Naive thymus-derived CD4-positive, alpha-beta T cell (primary cell): Measurements from ENCODE around the gene CAMTA1. TPM values are rescaled to one million over a fixed set of nuclear protein-coding genes. Genes with fewer than 3 reads are reported as not detected.

Experiments used
- ATAC-seq: fragments of 150-1000 bp; cut with Tn5 transposase; 2 replicates; pipeline ENCODE4 v1.10.0; 2021; ENCODE audit warnings: mild to moderate bottlenecking, moderate library complexity
- CTCF ChIA-PET: fragments of 350-600 bp; sonication (Branson Sonifier 250); formaldehyde crosslinking; loops from one replicate; lab custom pipeline; 2021; ENCODE audit warnings: antibody characterized with exemption; lab: Charles Lee
- POLR2A ChIA-PET: fragments of 350-600 bp; sonication (Branson Sonifier 250); formaldehyde crosslinking; loops from one replicate; lab custom pipeline; 2021; ENCODE audit warnings: antibody characterized with exemption, inconsistent platforms; lab: Charles Lee
- DNase-seq, 9 donors: peaks; one replicate each; pipeline versions ENCODE4 v3.0.0 to v3.0.0-alpha.2; 2020 to 2022; ENCODE audit warnings: mixed read lengths in 1 of 9
- H3K27ac ChIP-seq: one replicate; pipeline ENCODE4 v1.7.0; 2013; ENCODE audit warnings: mild to moderate bottlenecking, low read depth, low read length, moderate library complexity
- H3K27me3 ChIP-seq, 2 donors: one replicate each; pipeline ENCODE4 v1.7.0; 2013; ENCODE audit warnings: low read length in 2 of 2, mild to moderate bottlenecking in 2 of 2, moderate library complexity in 2 of 2; ENCODE audit not compliant: control insufficient read depth in 2 of 2, insufficient read depth in 2 of 2
- H3K36me3 ChIP-seq, 3 experiments: 1 replicate in 2 of 3; 2 replicates in 1 of 3; pipeline ENCODE4 v1.7.0; 2013; ENCODE audit warnings: low read length in 3 of 3, mild to moderate bottlenecking in 3 of 3, moderate library complexity in 1 of 3; ENCODE audit not compliant: insufficient read depth in 3 of 3, control insufficient read depth in 2 of 3
- H3K4me1 ChIP-seq, 2 donors: one replicate each; pipeline ENCODE4 v1.7.0; 2013; ENCODE audit warnings: low read length in 2 of 2, mild to moderate bottlenecking in 2 of 2, moderate library complexity in 1 of 2; ENCODE audit not compliant: control insufficient read depth in 2 of 2, insufficient read depth in 2 of 2
- H3K4me3 ChIP-seq: 2 replicates; pipeline ENCODE4 v1.7.0; 2013; ENCODE audit warnings: mild to moderate bottlenecking, low read length
- H3K9me3 ChIP-seq, 3 experiments: 1 replicate in 2 of 3; 2 replicates in 1 of 3; pipeline ENCODE4 v1.7.0; 2013; ENCODE audit warnings: low read length in 3 of 3; ENCODE audit not compliant: control insufficient read depth in 2 of 3
- H3K27ac Mint-ChIP-seq, 9 donors: one replicate each; pipeline ENCODE4 v1.8.0; 2020 to 2022; ENCODE audit warnings: mixed read lengths in 9 of 9, mild to moderate bottlenecking in 8 of 9, moderate library complexity in 5 of 9, inconsistent platforms in 2 of 9
- H3K27me3 Mint-ChIP-seq, 5 donors: one replicate each; pipeline ENCODE4 v1.8.0; 2021 to 2022; ENCODE audit warnings: mixed read lengths in 5 of 5, mild to moderate bottlenecking in 1 of 5
- H3K36me3 Mint-ChIP-seq, 5 donors: one replicate each; pipeline ENCODE4 v1.8.0; 2020 to 2022; ENCODE audit warnings: mixed read lengths in 5 of 5, mild to moderate bottlenecking in 3 of 5, inconsistent platforms in 1 of 5
- H3K4me1 Mint-ChIP-seq, 7 donors: one replicate each; pipeline ENCODE4 v1.8.0; 2020 to 2022; ENCODE audit warnings: mixed read lengths in 7 of 7, mild to moderate bottlenecking in 3 of 7, inconsistent platforms in 1 of 7
- H3K4me3 Mint-ChIP-seq, 10 donors: one replicate each; pipeline ENCODE4 v1.8.0; 2020 to 2022; ENCODE audit warnings: mild to moderate bottlenecking in 10 of 10, mixed read lengths in 10 of 10, moderate library complexity in 6 of 10, inconsistent platforms in 2 of 10
- H3K9me3 Mint-ChIP-seq, 11 donors: one replicate each; pipeline ENCODE4 v1.8.0; 2020 to 2022; ENCODE audit warnings: mixed read lengths in 11 of 11, mild to moderate bottlenecking in 4 of 11, inconsistent platforms in 1 of 11, moderate library complexity in 1 of 11
- intact Hi-C, 2 donors: fragments of 100-400 bp; cut with micrococcal nuclease; formaldehyde crosslinking; loops; one replicate each; pipeline ENCODE4 v1.15.1; 2023
- polyA plus RNA-seq, 2 donors: library from polyadenylated mRNA; unstranded; fragments of 300-500 nt; fragmentation: Illumina TruSeq; gene quantifications; one replicate each; pipeline ENCODE4 v1.2.3, GENCODE V29; 2021
- total RNA-seq, 6 experiments: library from RNA in 5 of 6; stranded (reverse) in 5 of 6; gene quantifications; 1 replicate in 5 of 6; 2 replicates in 1 of 6; pipeline ENCODE4 v1.2.3 and lab custom pipeline; 2021 to 2026

Gene CAMTA1
- total and polyA plus RNA-seq, 7 experiments from 2014 or later = 38.1 to 68.6 (median 42.6) TPM

DNA sequence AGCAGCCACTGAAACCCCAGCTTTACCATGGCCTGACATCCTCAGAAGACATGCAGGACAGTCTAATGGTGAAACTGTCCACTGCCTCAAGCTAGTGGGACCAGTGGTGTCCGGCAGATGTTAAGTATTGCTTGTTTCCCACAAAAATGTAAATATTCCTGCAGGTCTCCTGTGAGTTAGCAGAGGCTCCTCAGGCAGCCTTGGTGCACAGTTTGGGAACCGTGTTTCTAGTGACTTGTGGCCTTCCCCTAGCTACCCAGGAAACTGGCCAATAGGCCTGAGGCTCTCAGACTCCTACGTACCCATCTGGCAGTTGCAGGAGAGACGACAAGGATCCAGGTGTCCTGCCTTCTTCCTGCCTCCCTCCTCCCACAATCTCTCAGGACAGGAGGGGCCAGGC, 142.4 kb downstream of the CAMTA1 start:
- CTCF ChIA-PET = no interaction called here

DNA sequence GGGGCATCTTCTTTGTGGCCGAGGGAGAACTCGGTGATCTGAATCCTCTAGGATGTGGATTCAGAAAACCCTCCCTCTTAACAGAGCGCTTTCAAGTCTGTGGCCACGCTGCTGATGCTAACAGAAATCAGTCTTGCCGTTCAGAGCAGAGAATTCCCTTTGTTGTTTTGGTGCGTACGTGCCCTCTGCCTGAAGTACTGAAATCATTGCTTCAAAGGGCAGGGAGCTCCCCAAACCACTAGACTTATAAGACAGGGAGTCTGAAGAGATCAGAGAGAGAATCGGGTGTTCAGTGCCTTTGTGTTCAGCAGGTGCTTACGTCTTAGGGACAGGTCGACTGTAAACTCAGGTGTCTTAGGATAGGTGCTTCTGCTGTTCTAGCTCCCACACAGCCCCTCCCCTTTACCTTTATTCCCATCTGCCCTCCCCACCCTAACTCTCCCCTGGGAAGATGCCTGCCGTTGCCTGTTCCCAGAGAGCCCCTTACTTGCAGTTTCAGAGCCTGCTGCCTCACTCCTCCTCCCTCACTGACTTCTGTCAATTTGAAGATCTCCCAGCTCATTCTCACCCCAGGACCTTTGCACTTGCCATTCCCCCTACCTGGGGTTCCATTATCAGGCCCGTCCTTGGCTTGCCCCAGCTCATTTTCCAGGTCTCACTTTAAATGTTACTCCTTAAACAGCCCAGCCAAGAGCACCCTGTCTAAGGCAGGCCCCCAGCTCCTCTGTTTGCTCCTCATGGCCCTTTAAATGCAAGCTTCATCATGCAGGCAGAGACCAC, 143.0 kb downstream of the CAMTA1 start:
- Mint-ChIP-seq H3K9me3 (no peaks in the 10 kb centered on the region), H3K4me1 (no peaks in the 10 kb centered on the region), H3K4me3 (no peak overlapping the region), H3K27ac (no peak overlapping the region), H3K27me3 (peaks cover 7 to 31% (median 23%) of the 10 kb centered on the region in 5 donors), H3K36me3 (peaks cover 0 to 4% (median 0%) of the 10 kb centered on the region in 5 donors)
- Histone ChIP-seq H3K9me3 (no peaks in the 10 kb centered on the region), H3K4me3 (no peak overlapping the region), H3K27me3 (no peaks in the 10 kb centered on the region), H3K27ac (no peak overlapping the region), H3K36me3 (no peaks in the 10 kb centered on the region), H3K4me1 (no peaks in the 10 kb centered on the region)
- peak in 1 of 9 donors; percentile 8 for DNase-seq
- ChIA-PET CTCF (no interaction called here), POLR2A (no interaction called here)
- no peak for ATAC-seq
- intact Hi-C loops = no loop called here

More for the DNA sequence above, 142.4 kb downstream of the CAMTA1 start:
- Mint-ChIP-seq H3K27ac (no peak overlapping the region), H3K4me3 (no peak overlapping the region), H3K36me3 (peaks cover 0 to 4% (median 0%) of the 10 kb centered on the region in 5 donors), H3K9me3 (no peaks in the 10 kb centered on the region), H3K4me1 (no peaks in the 10 kb centered on the region), H3K27me3 (peaks cover 4 to 28% (median 21%) of the 10 kb centered on the region in 5 donors)
- Histone ChIP-seq H3K4me3 (no peak overlapping the region), H3K27ac (no peak overlapping the region), H3K4me1 (no peaks in the 10 kb centered on the region), H3K9me3 (no peaks in the 10 kb centered on the region), H3K36me3 (no peaks in the 10 kb centered on the region), H3K27me3 (no peaks in the 10 kb centered on the region)
- POLR2A ChIA-PET = no interaction called here
- intact Hi-C loops = no loop called here
- no peak for DNase-seq
- ATAC-seq = no peak

GRCh38 chr1:6930732-6931300, 145.6 kb downstream of the CAMTA1 start:
- DNase-seq (no peak), ATAC-seq (no peak)
- Mint-ChIP-seq H3K27ac (no peak overlapping the region), H3K36me3 (peaks cover 0 to 4% (median 0%) of the 10 kb centered on the region in 5 donors), H3K27me3 (peaks cover 15 to 38% (median 26%) of the 10 kb centered on the region in 5 donors), H3K9me3 (no peaks in the 10 kb centered on the region), H3K4me3 (no peak overlapping the region), H3K4me1 (no peaks in the 10 kb centered on the region)
- intact Hi-C loops = no loop called here
- ChIA-PET CTCF (no interaction called here), POLR2A (no interaction called here)
- H3K9me3 ChIP-seq = no peaks in the 10 kb centered on the region
- H3K36me3 ChIP-seq = no peaks in the 10 kb centered on the region
- H3K4me1 ChIP-seq = no peaks in the 10 kb centered on the region
- no peaks in the 10 kb centered on the region for H3K27me3 ChIP-seq
- H3K27ac ChIP-seq = no peak overlapping the region
- no peak overlapping the region for H3K4me3 ChIP-seq

DNA sequence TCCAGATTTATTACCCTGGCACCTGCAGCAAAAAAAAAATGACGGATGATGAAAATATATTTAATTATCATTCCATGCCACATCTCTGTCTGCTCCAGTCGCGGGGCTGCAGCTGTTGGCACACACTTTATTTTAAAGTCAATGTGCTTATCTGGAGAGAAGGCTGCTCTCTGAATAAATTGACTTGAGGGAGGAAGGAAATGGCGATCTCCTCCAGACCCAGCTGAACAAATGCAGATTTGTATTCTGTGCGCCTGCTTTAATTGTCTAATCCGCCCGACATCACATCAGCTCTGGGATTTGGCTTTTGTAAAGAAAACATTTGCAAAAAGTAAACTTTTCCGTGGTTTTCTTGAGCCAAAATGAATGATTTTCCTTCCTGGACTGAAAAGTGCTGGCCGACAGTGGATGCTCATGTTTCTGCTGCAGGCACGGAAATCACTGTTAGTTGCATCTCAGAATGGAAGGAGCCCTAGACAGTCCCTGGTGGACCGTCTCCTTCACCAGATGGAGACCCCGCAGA, 150.2 kb downstream of the CAMTA1 start:
- peaks cover 0 to 5% (median 0%) of the 10 kb centered on the region in 5 donors for H3K36me3 Mint-ChIP-seq
- Histone ChIP-seq H3K9me3 (no peaks in the 10 kb centered on the region), H3K36me3 (no peaks in the 10 kb centered on the region), H3K4me3 (no peak overlapping the region), H3K4me1 (no peaks in the 10 kb centered on the region), H3K27ac (no peak overlapping the region), H3K27me3 (no peaks in the 10 kb centered on the region)
- intact Hi-C loops = no loop called here
- H3K27me3 Mint-ChIP-seq = peaks cover 12 to 27% (median 16%) of the 10 kb centered on the region in 5 donors
- DNase-seq = no peak
- ATAC-seq = no peak
- H3K27ac Mint-ChIP-seq = no peak overlapping the region
- no peaks in the 10 kb centered on the region for H3K9me3 Mint-ChIP-seq
- no peaks in the 10 kb centered on the region for H3K4me1 Mint-ChIP-seq
- CTCF ChIA-PET = no interaction called here
- POLR2A ChIA-PET = no interaction called here
- H3K4me3 Mint-ChIP-seq = no peak overlapping the region

DNA sequence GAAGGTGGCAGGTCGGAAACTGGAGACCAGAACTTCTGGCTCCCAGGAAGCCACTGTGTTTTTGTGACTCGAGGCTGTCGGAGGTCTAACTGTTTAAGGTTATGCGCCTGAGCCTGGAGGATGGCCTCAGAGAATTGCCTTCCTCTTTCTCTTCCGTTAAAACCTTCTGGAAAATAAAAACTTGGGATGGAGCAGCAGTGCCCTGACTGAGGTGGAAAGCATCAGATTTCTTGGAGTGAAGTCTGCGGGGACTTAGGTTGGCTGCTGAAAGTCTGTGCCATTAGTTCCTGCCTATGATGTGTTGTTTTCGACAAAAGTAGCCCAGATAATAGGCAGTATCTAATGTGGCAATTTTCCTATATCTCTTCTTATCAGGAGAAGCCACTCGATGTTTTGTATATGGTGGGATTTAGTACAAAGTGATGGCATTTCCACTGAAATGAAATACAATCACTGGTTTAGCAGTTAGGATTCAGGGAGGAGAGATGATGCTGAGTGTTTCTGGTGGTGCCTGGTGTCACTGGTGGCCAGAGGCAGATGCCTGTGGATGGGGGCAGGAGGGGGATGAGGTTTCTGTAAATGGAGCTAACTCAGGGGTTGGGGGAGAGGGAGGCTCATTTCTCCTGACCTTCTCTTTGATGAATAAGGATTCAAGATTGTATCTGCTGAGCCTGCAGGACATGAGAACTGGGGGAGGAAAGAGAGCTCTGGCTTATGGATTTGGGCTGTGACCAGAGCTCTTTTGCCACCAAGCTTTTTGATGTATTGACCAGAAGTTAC, 150.8 kb downstream of the CAMTA1 start:
- H3K27ac ChIP-seq = no peak overlapping the region
- Mint-ChIP-seq H3K4me3 (no peak overlapping the region), H3K36me3 (peaks cover 0 to 5% (median 0%) of the 10 kb centered on the region in 5 donors), H3K27me3 (peaks cover 11 to 24% (median 17%) of the 10 kb centered on the region in 5 donors), H3K4me1 (no peaks in the 10 kb centered on the region), H3K9me3 (no peaks in the 10 kb centered on the region), H3K27ac (no peak overlapping the region)
- POLR2A ChIA-PET = no interaction called here
- DNase-seq (no peak), ATAC-seq (no peak)
- no peak overlapping the region for H3K4me3 ChIP-seq
- no peaks in the 10 kb centered on the region for H3K9me3 ChIP-seq
- intact Hi-C loops = no loop called here
- no peaks in the 10 kb centered on the region for H3K36me3 ChIP-seq
- CTCF ChIA-PET = no interaction called here
- H3K4me1 ChIP-seq = no peaks in the 10 kb centered on the region
- no peaks in the 10 kb centered on the region for H3K27me3 ChIP-seq

- Mint-ChIP-seq H3K36me3 (peaks cover 0 to 5% (median 0%) of the 10 kb centered on the region in 5 donors), H3K4me1 (no peaks in the 10 kb centered on the region), H3K4me3 (no peak overlapping the region), H3K9me3 (no peaks in the 10 kb centered on the region), H3K27me3 (peaks cover 11 to 24% (median 17%) of the 10 kb centered on the region in 5 donors), H3K27ac (no peak overlapping the region)
- no peaks in the 10 kb centered on the region for H3K4me1 ChIP-seq
- ATAC-seq = no peak
- no peak overlapping the region for H3K27ac ChIP-seq
- ChIA-PET POLR2A (no interaction called here), CTCF (no interaction called here)
- no peak overlapping the region for H3K4me3 ChIP-seq
- DNase-seq = no peak
- no peaks in the 10 kb centered on the region for H3K27me3 ChIP-seq
- H3K36me3 ChIP-seq = no peaks in the 10 kb centered on the region
- H3K9me3 ChIP-seq = no peaks in the 10 kb centered on the region
- intact Hi-C loops = no loop called here
Measured at GRCh38 chr1:6937048-6937447, 151.8 kb downstream of the CAMTA1 start.
